GM20000 (cell line): ENCODE measurements around the gene ASPA.

ENCODE experiments used
- DNase-seq: peaks from one replicate; pipeline ENCODE4 v3.0.0; 2012; ENCODE audit warnings: low spot score
- TF ChIP-seq, protein P1 (sequence below): IDR thresholded peaks from 2 replicates; pipeline ENCODE4 v1.5.1; 2012; ENCODE audit warnings: mild to moderate bottlenecking, control low read depth; ENCODE audit errors: extremely low read depth, missing control alignments

ASPA gene

DNA sequence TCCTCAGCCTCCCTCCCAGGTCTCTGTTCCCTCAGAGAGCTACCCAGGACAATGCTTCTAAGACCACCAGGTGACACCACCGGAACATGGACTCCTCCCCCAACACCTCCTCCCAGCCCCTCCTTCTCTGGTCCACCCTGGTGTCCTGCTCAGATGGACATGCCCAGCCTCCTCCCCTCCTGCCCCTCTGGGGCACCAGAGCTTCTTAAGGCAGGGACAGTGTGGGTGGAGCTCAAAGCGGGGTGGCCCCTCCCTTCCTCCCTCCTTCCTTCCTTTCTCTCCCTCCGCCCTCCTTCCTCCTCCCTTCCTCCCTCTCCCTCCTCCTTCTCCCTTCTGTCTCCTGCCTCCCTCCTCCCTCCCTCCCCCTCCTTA, 59.1 kb downstream of the ASPA start:
- peak; percentile 65 for DNase-seq
- TF ChIP-seq, protein P1, sequence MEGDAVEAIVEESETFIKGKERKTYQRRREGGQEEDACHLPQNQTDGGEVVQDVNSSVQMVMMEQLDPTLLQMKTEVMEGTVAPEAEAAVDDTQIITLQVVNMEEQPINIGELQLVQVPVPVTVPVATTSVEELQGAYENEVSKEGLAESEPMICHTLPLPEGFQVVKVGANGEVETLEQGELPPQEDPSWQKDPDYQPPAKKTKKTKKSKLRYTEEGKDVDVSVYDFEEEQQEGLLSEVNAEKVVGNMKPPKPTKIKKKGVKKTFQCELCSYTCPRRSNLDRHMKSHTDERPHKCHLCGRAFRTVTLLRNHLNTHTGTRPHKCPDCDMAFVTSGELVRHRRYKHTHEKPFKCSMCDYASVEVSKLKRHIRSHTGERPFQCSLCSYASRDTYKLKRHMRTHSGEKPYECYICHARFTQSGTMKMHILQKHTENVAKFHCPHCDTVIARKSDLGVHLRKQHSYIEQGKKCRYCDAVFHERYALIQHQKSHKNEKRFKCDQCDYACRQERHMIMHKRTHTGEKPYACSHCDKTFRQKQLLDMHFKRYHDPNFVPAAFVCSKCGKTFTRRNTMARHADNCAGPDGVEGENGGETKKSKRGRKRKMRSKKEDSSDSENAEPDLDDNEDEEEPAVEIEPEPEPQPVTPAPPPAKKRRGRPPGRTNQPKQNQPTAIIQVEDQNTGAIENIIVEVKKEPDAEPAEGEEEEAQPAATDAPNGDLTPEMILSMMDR, result no peak

DNA sequence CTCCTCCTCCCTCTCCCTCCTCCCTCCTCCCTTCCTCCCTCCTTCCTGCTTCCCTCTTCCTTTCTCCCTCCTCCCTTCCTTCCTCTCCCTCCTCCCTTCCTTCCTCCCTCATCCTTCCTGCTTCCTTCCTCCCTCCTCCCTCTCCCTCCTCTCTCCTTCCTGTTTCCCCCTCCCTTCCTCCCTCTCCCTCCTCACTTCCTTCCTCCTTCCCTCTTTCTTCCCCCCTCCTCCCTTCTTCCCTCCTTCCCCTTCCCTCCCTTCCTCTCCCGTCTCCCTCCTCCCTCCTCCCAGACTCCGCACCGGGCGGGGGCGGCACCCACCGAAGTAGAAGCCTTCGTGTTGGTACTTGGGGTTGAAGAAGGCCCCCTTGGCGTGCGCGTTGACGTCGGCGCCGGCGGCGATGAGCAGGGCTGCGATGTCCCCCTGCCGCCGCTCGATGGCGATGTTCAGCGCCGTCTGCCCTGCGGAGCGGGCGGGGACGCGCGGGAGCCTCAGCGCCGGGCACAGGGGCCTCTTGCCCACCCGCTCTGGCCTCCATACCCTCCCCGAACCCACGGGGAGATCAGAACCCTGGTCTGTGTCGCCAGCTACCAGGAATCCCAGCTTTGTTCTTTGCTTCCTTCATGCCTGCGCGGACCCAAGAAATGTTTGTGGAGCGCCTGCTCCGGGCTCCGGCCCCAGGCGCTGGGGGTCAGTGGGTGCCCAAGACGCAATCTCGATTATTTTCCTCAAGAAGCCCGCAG, 59.6 kb downstream of the ASPA start:
- DNase-seq, result peak; percentile 90
- TF ChIP-seq, protein P1, result peak; percentile 68

DNA sequence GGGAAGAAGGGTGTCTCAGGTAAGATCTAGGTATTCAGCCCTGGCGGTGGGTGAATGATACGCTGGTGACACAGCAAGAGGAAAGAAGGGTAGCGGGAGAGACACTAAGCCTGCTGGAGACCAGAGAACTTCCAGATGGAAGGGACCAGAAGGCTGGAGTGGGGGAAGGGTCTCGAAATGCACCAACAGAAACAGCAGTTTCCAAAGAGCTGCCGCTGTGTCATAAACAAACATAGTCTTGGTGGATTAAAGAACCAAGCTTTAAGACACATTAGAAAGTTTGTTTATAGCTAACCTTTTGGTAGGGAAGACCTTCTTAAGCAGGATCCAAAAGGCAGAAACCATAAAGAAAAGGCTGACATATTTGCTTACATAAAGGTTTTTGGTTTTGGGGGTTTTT, 60.9 kb downstream of the ASPA start:
- TF ChIP-seq, protein P1, result no peak
- DNase-seq, result no peak

DNA sequence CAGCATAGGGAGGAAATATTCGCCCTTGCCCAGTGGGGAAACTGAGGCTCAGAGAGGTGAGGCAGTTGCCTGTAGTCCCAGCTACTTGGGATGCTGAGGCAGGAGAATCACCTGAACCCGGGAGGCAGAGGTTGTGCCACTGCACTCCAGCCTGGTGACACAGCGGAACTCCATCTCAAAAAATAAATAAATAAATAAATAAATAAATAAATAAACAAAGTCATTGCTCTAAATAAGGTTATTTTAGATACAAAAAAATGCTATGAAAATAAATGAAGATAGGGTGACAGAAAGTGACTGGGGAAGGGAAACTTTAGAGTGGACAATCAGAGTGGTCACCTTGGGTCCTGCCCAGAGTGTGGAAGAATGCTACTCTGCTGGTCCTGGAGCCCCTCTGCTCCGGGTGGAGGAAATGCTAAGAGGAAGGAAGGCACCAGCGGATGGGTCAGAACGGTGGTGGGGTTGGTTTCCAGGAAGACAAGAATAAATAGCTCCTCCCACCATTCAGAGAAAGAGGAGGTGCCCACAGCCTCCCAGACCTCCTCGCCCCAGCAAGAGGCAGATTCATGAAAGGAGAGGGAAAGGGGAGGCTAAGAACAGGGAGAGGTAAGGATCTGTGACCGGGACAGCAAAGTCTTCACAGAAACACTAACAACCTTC, 64.2 kb downstream of the ASPA start:
- TF ChIP-seq, protein P1, result no peak
- no peak for DNase-seq

DNA sequence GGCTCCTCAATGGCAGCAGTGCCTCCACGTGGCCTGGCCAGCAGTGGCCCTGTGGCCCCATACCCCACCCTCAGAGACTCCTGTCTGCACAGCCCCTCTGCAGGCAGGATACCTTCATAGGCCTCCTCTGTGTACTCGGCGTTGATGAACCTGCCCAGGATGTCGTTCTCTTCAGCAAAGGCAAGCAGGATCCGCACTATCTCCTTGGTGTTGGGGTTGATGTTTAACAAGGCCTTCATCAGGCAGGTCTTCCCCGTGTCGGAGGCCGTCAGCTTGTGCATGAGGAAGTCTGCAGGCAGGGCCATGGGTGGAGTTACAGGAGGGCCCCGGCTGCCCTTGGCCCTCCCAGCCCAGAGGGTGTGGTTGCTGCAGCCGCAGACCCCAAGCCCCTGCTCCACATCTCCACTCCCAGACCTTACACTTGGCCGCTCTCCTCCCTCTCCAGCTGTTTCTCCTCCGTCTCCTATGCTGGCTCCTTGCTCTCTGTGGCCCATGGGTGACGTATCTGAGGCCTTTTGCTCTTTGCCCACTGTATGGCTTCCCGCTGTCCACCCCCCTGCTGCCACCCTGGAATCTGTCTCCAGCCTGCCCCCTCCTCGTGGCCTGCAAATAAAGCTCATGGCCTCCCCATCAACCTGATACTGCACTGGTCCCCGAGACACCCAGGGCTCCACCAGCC, 66.8 kb downstream of the ASPA start:
- DNase-seq, result no peak
- TF ChIP-seq, protein P1, result no peak

DNA sequence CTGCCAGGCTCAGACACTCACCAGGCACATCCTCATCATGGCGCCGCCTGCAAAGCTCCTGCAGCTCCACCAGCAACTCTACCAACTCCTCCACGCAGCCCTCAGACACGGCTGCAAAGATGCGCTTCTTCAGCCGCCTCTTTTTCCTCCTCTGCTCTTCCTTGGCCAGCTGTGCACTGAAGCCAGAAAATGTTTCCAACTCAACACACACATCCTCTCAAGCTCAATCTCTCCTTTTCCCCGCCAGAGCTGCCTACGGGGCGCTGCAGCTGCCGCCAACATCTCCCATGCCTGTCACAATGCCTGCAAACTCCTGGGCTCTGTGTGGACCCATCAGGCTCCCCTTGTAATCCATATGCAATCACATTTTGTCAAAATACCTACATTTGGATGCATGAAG, 67.7 kb downstream of the ASPA start:
- no peak for DNase-seq
- TF ChIP-seq, protein P1, result no peak

DNA sequence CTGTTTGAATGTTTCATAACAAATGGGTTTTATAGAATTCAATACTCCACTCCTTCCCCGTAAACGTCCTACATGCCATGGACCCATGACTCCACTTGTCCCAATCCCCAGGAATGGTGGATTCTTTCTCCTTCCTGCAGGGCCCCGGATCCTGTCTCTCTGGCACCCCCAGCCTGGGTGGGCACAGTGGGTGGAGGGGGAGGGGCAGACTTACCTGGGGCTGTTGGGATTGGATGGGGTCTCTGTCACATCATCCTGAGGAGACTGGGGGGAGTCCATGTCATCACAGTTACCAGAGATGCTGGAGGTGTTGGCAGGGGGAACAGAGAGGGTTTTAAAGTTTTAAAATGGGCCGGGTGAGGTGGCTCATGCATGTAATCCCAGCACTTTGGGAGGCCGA, 68.6 kb downstream of the ASPA start:
- no peak for DNase-seq
- TF ChIP-seq, protein P1, result no peak
